Common myeloid progenitor, CD34-positive (primary cell): Measurements from ENCODE around the gene ZNF550.
A peak's percentile ranks its signal among the peaks of the same experiment; 100 is the strongest.
"Not testable (repeated sequence)": the region's sequence is repeated elsewhere in the genome, so short reads cannot be mapped to it uniquely, and the experiment has no call there.

Source experiments
- CTCF ChIA-PET: fragments of 350-600 bp; sonication (Branson Sonifier 250); formaldehyde crosslinking; loops from one replicate; lab custom pipeline; 2021; ENCODE audit warnings: antibody characterized with exemption; lab: Charles Lee
- POLR2A ChIA-PET: fragments of 350-600 bp; sonication (Branson Sonifier 250); formaldehyde crosslinking; loops from one replicate; lab custom pipeline; 2021; ENCODE audit warnings: antibody characterized with exemption; lab: Charles Lee
- DNase-seq, 3 donors: peaks; one replicate each; pipeline versions ENCODE4 v3.0.0 to v3.0.0-alpha.2; 2013
- H3K27ac ChIP-seq, 2 experiments: 1 replicate in 1 of 2; 2 replicates in 1 of 2; pipeline ENCODE4 v1.7.0; 2013; ENCODE audit warnings: inconsistent platforms in 2 of 2, low read length in 2 of 2, mild to moderate bottlenecking in 2 of 2, low read depth in 1 of 2, moderate library complexity in 1 of 2; ENCODE audit not compliant: severe bottlenecking in 2 of 2, insufficient read depth in 1 of 2, poor library complexity in 1 of 2
- H3K27me3 ChIP-seq, 5 experiments: replicated peaks in 2 of 5; 1 replicate in 3 of 5; 2 replicates in 2 of 5; pipeline versions ENCODE4 v1.6.1 to v1.7.0; 2013; ENCODE audit warnings: low read length in 4 of 5, mild to moderate bottlenecking in 2 of 5, moderate library complexity in 2 of 5, inconsistent platforms in 1 of 5; ENCODE audit not compliant: insufficient read depth in 5 of 5, control insufficient read depth in 4 of 5
- H3K36me3 ChIP-seq, 4 experiments: 1 replicate in 2 of 4; 2 replicates in 2 of 4; pipeline versions ENCODE4 v1.6.1 to v1.7.0; 2013; ENCODE audit warnings: low read length in 3 of 4, control low read depth in 1 of 4, mild to moderate bottlenecking in 1 of 4; ENCODE audit not compliant: control insufficient read depth in 4 of 4, insufficient read depth in 4 of 4
- H3K4me1 ChIP-seq, 4 experiments: 1 replicate in 3 of 4; 2 replicates in 1 of 4; pipeline versions ENCODE4 v1.6.1 to v1.7.1; 2013; ENCODE audit warnings: low read length in 3 of 4, mild to moderate bottlenecking in 3 of 4, control low read depth in 1 of 4, inconsistent platforms in 1 of 4, moderate library complexity in 1 of 4; ENCODE audit not compliant: control insufficient read depth in 4 of 4, insufficient read depth in 4 of 4; ENCODE audit errors: control extremely low read depth in 1 of 4
- H3K4me3 ChIP-seq, 7 experiments: 1 replicate in 4 of 7; 2 replicates in 3 of 7; pipeline versions ENCODE4 v1.5.1 to v1.7.0; 2013; ENCODE audit warnings: mild to moderate bottlenecking in 7 of 7, low read length in 6 of 7, moderate library complexity in 6 of 7, inconsistent platforms in 2 of 7, low read depth in 2 of 7, control low read depth in 1 of 7; ENCODE audit not compliant: insufficient read depth in 4 of 7, control insufficient read depth in 1 of 7; ENCODE audit errors: extremely low read depth in 1 of 7
- H3K9me3 ChIP-seq, 5 experiments: 1 replicate in 4 of 5; 2 replicates in 1 of 5; pipeline versions ENCODE4 v1.6.1 to v1.7.1; 2013; ENCODE audit warnings: low read length in 4 of 5, mild to moderate bottlenecking in 2 of 5, inconsistent platforms in 1 of 5, low read depth in 1 of 5, moderate library complexity in 1 of 5; ENCODE audit not compliant: control insufficient read depth in 4 of 5, insufficient read depth in 2 of 5; ENCODE audit errors: control extremely low read depth in 1 of 5
- WGBS: methylation state at CpG from one replicate; pipeline ENCODE4 v1.1.5; 2013; ENCODE audit not compliant: insufficient coverage; 5-methylcytosine and 5-hydroxymethylcytosine counted together

The ZNF550 gene

GRCh38 chr19:57500400-57500799 is 59.3 kb downstream of the ZNF550 start:
- WGBS = no CpG with 5 or more reads among the region's 4 CpGs
- Histone ChIP-seq H3K4me3 (peak overlapping the region in 6 of 7 experiments; percentile 33 to 76 (median 62)), H3K27ac (peak overlapping the region in 1 of 2 experiments; percentile 61), H3K36me3 (peaks cover 17 to 33% (median 27%) of the 10 kb centered on the region in 4 experiments), H3K9me3 (peaks cover 9 to 32% (median 26%) of the 10 kb centered on the region in 5 experiments)
- H3K4me1 ChIP-seq, H3K27me3 ChIP-seq: not testable (repeated sequence)
- ChIA-PET CTCF (interaction anchor here (1.6 kb wide), 1 partner anchor 20 kb away, joined by 3 read pairs; no protein-coding TSS in a partner anchor), POLR2A (interaction anchor here (0.6 kb wide), 1 partner anchor 683 kb away, joined by 3 read pairs; the partner anchor contains the start of gene ZNF274)
- peak in 2 of 3 donors; percentile 7 to 12 for DNase-seq

GRCh38 chr19:57499680-57500395 is 59.8 kb downstream of the ZNF550 start, which contains the start of gene ZNF773:
Gene ZNF773 (plus strand): TSS chr19:57499938. CDS start chr19:57500081, 143 bp downstream.
- H3K4me1 ChIP-seq, H3K27me3 ChIP-seq: not testable (repeated sequence)
- Histone ChIP-seq H3K27ac (peak within 1 kb of the TSS; percentile 46 to 76), H3K9me3 (peaks cover 9 to 33% (median 23%) of the 10 kb centered on the region in 5 experiments), H3K4me3 (peak within 1 kb of the TSS; percentile 47 to 78 (median 72)), H3K36me3 (peaks cover 15 to 31% (median 22%) of the 10 kb centered on the region in 4 experiments)
- peak; percentile 99 for DNase-seq
- ChIA-PET POLR2A (interaction anchor here (0.6 to 0.7 kb wide), 2 partner anchors 83 to 683 kb away, joined by 3 read pairs; partner anchors contain the start of gene ZNF274), CTCF (interaction anchor here (1.6 kb wide), 1 partner anchor 19 kb away, joined by 3 read pairs; no protein-coding TSS in a partner anchor)
- under 1% methylated on average over 42 of the region's 69 CpGs for WGBS

- Histone ChIP-seq H3K36me3 (peaks cover 17 to 31% (median 19%) of the 10 kb centered on the region in 4 experiments), H3K9me3 (peaks cover 11 to 31% (median 21%) of the 10 kb centered on the region in 5 experiments), H3K4me3 (peak overlapping the region in 2 of 7 experiments; percentile 74 to 78)
- peak in 2 of 3 donors; percentile 9 to 31 for DNase-seq
- CTCF ChIA-PET, H3K4me1 ChIP-seq, H3K27me3 ChIP-seq, H3K27ac ChIP-seq: not testable (repeated sequence)
- POLR2A ChIA-PET = interaction anchor here (0.7 kb wide), 1 partner anchor 84 kb away, joined by 3 read pairs; no protein-coding TSS in a partner anchor
Observed at GRCh38 chr19:57499332-57499679, 60.4 kb downstream of the ZNF550 start.

- H3K4me1 ChIP-seq, DNase-seq, CTCF ChIA-PET, H3K27ac ChIP-seq, H3K27me3 ChIP-seq, POLR2A ChIA-PET: not testable (repeated sequence)
- Histone ChIP-seq H3K4me3 (peak overlapping the region in 6 of 7 experiments; percentile 29 to 68 (median 42)), H3K36me3 (peaks cover 11 to 32% (median 25%) of the 10 kb centered on the region in 4 experiments), H3K9me3 (peaks cover 2 to 31% (median 19%) of the 10 kb centered on the region in 5 experiments)
- WGBS = no CpG with 5 or more reads among the region's 1 CpG
Observed at GRCh38 chr19:57488299-57488644, 71.4 kb downstream of the ZNF550 start.

DNA sequence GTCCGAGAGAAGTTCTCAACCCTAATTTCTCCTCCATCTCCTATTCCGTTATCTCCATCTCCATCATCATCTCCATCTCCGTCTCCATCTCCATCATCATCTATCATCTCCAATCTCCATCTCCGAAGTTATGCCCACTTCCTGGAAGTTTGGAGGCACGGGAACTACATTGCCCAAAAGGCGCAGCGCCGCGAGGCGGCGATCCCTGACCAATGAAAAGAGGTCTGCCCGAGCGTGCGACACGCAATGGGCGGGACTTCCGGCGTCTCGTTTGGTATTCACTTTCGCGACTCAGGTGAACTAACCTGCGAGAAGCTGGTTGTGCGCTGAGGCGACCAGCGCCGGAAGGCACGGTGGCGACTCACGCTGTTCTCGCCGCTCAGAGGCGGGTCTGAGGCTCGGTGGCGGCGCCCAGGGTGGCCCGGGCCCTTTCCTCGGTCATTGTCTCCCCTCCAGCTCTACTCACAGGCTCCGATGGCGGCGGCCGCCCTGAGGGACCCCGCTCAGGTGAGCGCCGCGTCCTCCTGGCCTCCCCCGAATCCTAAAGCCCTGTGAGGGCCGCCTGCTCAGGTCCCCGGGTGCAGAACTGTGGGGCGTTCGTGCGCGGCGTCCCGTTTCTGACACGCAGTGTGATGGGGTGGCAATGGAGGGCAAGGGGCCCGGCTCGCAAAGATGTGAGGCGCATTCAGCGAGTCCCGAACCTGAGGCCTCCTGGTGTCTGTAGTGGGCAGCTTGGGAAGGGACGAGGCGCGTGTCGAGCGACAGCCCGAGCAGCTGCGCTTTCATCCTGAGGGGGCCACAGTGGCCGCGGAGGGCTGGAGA is 72.0 kb downstream of the ZNF550 start, which contains the start of gene ZNF419:
Gene ZNF419 (plus strand): TSS at position 274 of the 822 bp plus-strand sequence. CDS start 201 bp downstream, at position 475.
- Histone ChIP-seq H3K36me3 (peaks cover 9 to 26% (median 19%) of the 10 kb centered on the region in 4 experiments), H3K9me3 (peaks cover 2 to 27% (median 14%) of the 10 kb centered on the region in 5 experiments), H3K27ac (peak within 1 kb of the TSS; percentile 79 to 85), H3K4me3 (peak within 1 kb of the TSS; percentile 73 to 97 (median 89))
- DNase-seq = peak; percentile 87 to 92 (median 91)
- CTCF ChIA-PET, H3K27me3 ChIP-seq, H3K4me1 ChIP-seq: not testable (repeated sequence)
- WGBS = 0% methylated on average over 42 of the region's 69 CpGs
- POLR2A ChIA-PET = interaction anchor here (0.6 kb wide), 1 partner anchor 70 kb away, joined by 3 read pairs; no protein-coding TSS in a partner anchor
